Suprapubic skin (tissue), 4 donors: ENCODE data around the gene SORCS2. TPM values are rescaled to one million over a fixed set of nuclear protein-coding genes. Genes with fewer than 3 reads are reported as not detected.

Experiments used
- DNase-seq, 2 donors: peaks; one replicate each; pipeline ENCODE4 v3.0.0-alpha.2; 2019; ENCODE audit warnings: low spot score in 2 of 2
- H3K27ac ChIP-seq: fragments of 200-600 bp; sonication (generic); one replicate; pipeline ENCODE4 v1.5.1; 2019
- H3K27me3 ChIP-seq: fragments of 200-600 bp; sonication (generic); one replicate; pipeline ENCODE4 v1.5.1; 2019
- H3K36me3 ChIP-seq: fragments of 200-600 bp; sonication (generic); one replicate; pipeline ENCODE4 v1.5.1; 2019
- H3K4me1 ChIP-seq: fragments of 200-600 bp; sonication (generic); one replicate; pipeline ENCODE4 v1.5.1; 2019
- H3K4me3 ChIP-seq: fragments of 200-600 bp; sonication (generic); one replicate; pipeline ENCODE4 v1.5.1; 2019; ENCODE audit warnings: mild to moderate bottlenecking
- H3K9me3 ChIP-seq: fragments of 200-600 bp; sonication (generic); one replicate; pipeline ENCODE4 v1.5.1; 2019
- EP300 ChIP-seq: sonication (generic); formaldehyde crosslinking; IDR thresholded peaks from one replicate; pipeline ENCODE4 v1.6.1; 2017; ENCODE audit warnings: antibody characterized with exemption
- POLR2A ChIP-seq, 2 donors: fragments of 450-650 bp; IDR thresholded peaks; one replicate each; pipeline ENCODE4 v1.6.1; 2017; ENCODE audit warnings: antibody characterized with exemption in 2 of 2, mild to moderate bottlenecking in 2 of 2, moderate library complexity in 2 of 2
- POLR2AphosphoS5 ChIP-seq, 3 donors: sonication (generic); formaldehyde crosslinking; IDR thresholded peaks; one replicate each; pipeline ENCODE4 v1.6.1; 2017; ENCODE audit warnings: antibody characterized with exemption in 3 of 3
- WGBS: methylation state at CpG from one replicate; pipeline ENCODE4 v1.1.5; 2018; 5-methylcytosine and 5-hydroxymethylcytosine counted together
- total RNA-seq, 4 donors: library from RNA; depleted of rRNA; stranded (reverse); fragments of >200 nt; gene quantifications; one replicate each; pipeline ENCODE4 v1.1.0, GENCODE V29; 2016
- TF ChIP-seq, protein P1 (sequence below), 2 donors: fragments of 200-600 bp in 1 of 2; fragments of 450-650 bp in 1 of 2; sonication (generic) in 1 of 2; IDR thresholded peaks; one replicate each; pipeline ENCODE4 v1.5.1; 2016 to 2019; ENCODE audit warnings: antibody characterized with exemption in 2 of 2, mild to moderate bottlenecking in 1 of 2, moderate library complexity in 1 of 2

Gene SORCS2
- total RNA-seq, 4 donors from 2014 or later = 0.94 to 4.6 (median 1.3) TPM

DNA sequence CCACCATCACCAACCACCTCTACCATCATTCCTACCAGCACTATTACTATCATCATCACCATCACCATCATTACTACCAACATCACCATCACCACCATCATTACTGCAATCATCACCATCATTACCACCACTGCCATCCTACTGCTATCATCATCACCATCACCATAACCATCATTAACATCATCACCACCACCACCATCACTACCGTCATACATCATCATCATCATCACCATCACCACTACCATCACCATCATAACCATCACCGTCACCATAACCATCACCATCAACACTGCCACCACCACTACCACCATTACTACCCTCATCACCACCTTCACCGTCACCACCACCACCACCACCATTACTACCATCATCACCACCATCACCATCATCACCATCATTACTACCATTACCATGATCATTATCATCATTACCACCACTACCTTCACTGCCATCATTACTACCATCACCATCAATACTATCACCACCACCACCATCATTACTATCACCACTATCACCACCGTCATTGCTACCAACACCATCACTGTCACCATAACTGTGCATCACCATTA lies 170.6 kb downstream of the SORCS2 start:
- peaks cover 10% of the 10 kb centered on the region for H3K4me1 ChIP-seq
- DNase-seq = no peak
- TF ChIP-seq POLR2A (IDR thresholded peaks at IDR 0.05) = no peak
- TF ChIP-seq POLR2AphosphoS5 (IDR thresholded peaks at IDR 0.05) = no peak
- TF ChIP-seq, protein P1, sequence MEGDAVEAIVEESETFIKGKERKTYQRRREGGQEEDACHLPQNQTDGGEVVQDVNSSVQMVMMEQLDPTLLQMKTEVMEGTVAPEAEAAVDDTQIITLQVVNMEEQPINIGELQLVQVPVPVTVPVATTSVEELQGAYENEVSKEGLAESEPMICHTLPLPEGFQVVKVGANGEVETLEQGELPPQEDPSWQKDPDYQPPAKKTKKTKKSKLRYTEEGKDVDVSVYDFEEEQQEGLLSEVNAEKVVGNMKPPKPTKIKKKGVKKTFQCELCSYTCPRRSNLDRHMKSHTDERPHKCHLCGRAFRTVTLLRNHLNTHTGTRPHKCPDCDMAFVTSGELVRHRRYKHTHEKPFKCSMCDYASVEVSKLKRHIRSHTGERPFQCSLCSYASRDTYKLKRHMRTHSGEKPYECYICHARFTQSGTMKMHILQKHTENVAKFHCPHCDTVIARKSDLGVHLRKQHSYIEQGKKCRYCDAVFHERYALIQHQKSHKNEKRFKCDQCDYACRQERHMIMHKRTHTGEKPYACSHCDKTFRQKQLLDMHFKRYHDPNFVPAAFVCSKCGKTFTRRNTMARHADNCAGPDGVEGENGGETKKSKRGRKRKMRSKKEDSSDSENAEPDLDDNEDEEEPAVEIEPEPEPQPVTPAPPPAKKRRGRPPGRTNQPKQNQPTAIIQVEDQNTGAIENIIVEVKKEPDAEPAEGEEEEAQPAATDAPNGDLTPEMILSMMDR (IDR thresholded peaks at IDR 0.05) = no peak
- no peak for TF ChIP-seq EP300
- H3K27ac ChIP-seq = no peak overlapping the region
- H3K36me3 ChIP-seq = no peaks in the 10 kb centered on the region
- H3K27me3 ChIP-seq = peaks cover 23% of the 10 kb centered on the region
- 98% methylated on average over 4 of the region's 4 CpGs for WGBS
- H3K4me3 ChIP-seq = no peak overlapping the region
- no peaks in the 10 kb centered on the region for H3K9me3 ChIP-seq

DNA sequence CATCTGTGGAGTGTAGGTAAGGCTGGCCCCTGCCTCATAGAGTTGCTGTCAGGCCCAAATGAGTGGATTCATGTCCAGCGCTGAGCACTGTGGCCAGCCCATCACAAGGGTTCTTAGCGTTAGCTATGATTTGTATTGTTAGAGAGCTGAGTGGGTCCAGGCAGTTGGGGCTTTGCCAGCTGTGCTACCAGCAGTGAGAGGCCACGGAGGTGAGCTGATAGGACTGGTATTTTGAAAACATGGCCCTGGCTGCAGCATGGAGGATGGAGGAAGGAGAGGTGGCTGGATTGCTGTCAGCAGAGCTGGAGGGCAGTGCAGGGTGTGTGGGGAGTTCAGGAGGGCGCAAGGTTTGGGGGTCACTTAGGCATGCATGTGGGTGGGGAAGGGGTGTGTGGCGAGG lies 172.6 kb downstream of the SORCS2 start:
- Histone ChIP-seq H3K36me3 (no peaks in the 10 kb centered on the region), H3K27ac (no peak overlapping the region), H3K4me1 (peaks cover 10% of the 10 kb centered on the region), H3K4me3 (no peak overlapping the region), H3K27me3 (peaks cover 27% of the 10 kb centered on the region), H3K9me3 (no peaks in the 10 kb centered on the region)
- no peak for DNase-seq
- no peak for TF ChIP-seq POLR2AphosphoS5 (IDR thresholded peaks at IDR 0.05)
- no peak for TF ChIP-seq EP300
- WGBS = 86% methylated on average over 5 of the region's 5 CpGs

DNA sequence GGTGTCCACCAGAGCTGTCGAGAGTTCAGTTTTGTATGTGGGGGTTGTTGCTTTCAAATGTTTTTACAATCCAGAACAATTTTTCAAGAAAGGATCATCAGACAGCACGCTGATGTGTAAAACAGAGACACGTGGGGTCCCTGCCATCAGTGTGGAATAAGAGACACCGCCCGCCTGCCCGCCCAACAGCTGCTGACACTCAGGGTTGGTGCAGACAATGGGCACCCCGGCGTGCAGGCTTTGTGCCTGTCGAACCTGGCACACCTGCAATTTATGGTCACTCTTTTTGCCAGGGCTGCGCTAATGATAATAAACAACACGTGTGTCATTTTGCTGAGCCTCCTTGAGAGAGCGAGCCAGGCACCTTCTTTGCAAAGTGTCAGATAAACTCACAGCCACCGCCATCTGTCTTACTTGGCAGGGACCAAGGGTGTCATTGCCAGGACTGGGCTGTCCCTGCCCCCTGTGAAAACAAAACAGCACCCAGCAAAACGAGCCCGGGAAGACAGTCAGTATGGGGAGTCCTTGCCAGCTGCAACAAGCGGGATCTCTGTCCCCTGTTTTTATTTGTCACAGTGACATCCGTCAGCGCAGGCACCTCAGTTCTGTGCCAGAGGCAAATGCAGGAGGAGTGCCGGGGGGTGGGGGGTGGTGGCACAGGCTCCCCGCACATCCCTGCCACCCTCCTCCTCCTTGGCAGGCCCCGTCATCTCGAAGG lies 173.3 kb downstream of the SORCS2 start:
- no peaks in the 10 kb centered on the region for H3K36me3 ChIP-seq
- H3K27me3 ChIP-seq = peaks cover 31% of the 10 kb centered on the region
- TF ChIP-seq, protein P1 (IDR thresholded peaks at IDR 0.05) = no peak
- no peak for TF ChIP-seq POLR2A (IDR thresholded peaks at IDR 0.05)
- TF ChIP-seq POLR2AphosphoS5 (IDR thresholded peaks at IDR 0.05) = no peak
- no peak for TF ChIP-seq EP300
- H3K4me1 ChIP-seq = peaks cover 10% of the 10 kb centered on the region
- H3K9me3 ChIP-seq = no peaks in the 10 kb centered on the region
- H3K27ac ChIP-seq = no peak overlapping the region
- no peak for DNase-seq
- WGBS = 25% methylated on average over 21 of the region's 22 CpGs
- no peak overlapping the region for H3K4me3 ChIP-seq

DNA sequence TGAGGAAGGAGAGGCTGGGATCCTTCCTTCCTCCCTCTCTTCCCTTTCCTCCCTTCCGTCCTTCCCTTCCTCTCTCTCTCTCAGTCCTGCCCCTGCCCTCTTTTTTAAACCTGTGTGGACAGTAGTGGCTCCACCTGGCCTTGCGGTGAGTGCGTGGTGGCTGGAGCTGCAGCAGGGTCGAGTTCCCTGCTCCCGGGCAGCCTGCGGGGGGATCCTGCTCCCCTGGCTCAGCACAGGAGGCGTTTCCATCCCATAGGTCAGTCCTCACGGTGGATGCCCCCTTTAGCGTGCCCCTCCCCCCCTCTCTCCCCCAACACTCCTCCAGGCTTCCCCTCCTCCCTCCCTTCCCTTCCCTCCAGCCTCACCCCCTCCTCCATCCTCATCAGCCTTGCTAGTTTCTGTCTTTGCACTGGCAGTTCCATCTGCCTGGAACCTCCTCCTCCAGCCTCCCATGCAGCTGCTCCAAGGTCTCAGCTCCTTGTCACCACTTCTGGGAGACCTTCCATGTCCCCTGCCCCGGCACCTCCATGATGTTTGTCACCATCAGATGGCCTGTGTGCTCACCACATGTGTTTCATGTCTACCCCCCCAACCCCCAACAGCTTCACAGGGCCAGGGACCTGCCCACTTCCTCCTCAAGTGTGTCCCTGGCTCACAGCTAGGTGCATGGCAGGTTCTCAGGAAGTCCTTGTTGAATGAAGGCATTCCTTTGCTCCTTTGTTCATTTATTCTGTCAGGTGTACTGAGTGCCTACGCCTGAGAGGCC lies 174.0 kb downstream of the SORCS2 start:
- H3K9me3 ChIP-seq = no peaks in the 10 kb centered on the region
- no peak overlapping the region for H3K27ac ChIP-seq
- no peak for DNase-seq
- H3K4me1 ChIP-seq = peaks cover 10% of the 10 kb centered on the region
- WGBS = 45% methylated on average over 11 of the region's 11 CpGs
- H3K4me3 ChIP-seq = no peak overlapping the region
- no peaks in the 10 kb centered on the region for H3K36me3 ChIP-seq
- no peak for TF ChIP-seq EP300
- TF ChIP-seq, protein P1 (IDR thresholded peaks at IDR 0.05) = no peak
- TF ChIP-seq POLR2AphosphoS5 (IDR thresholded peaks at IDR 0.05) = no peak
- no peak for TF ChIP-seq POLR2A (IDR thresholded peaks at IDR 0.05)
- peaks cover 34% of the 10 kb centered on the region for H3K27me3 ChIP-seq

DNA sequence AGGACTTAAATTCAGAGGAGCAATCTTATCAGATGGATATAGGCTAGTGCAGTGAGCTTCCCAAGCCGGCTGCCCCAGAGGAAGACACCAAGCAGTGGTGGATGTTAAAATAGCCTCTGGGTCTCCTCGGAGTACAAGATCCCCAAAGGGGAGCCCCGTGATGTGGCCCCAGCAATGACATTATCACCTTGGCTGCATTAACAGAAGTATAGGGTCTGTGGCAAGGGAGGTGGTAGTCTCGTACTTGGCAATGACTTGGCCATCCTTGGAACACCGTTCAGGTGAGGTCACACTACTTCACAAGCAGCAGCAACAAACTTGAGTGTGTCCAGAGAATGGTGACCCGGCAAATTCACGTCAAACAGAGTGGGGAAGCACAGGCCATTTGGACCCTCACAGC lies 174.6 kb downstream of the SORCS2 start:
- no peak for DNase-seq
- Histone ChIP-seq H3K4me3 (no peak overlapping the region), H3K27ac (no peak overlapping the region), H3K36me3 (no peaks in the 10 kb centered on the region), H3K27me3 (peaks cover 34% of the 10 kb centered on the region), H3K4me1 (peaks cover 10% of the 10 kb centered on the region), H3K9me3 (no peaks in the 10 kb centered on the region)
- TF ChIP-seq POLR2A (IDR thresholded peaks at IDR 0.05) (no peak), POLR2AphosphoS5 (IDR thresholded peaks at IDR 0.05) (no peak), EP300 (no peak)
- TF ChIP-seq, protein P1 (IDR thresholded peaks at IDR 0.05) = no peak
- 78% methylated on average over 6 of the region's 7 CpGs for WGBS
